Smooth muscle cell (in vitro differentiated cells): Measurements from ENCODE around the gene HEYL. TPM values are rescaled to one million over a fixed set of nuclear protein-coding genes. Genes with fewer than 3 reads are reported as not detected.
A peak's percentile ranks its signal among the peaks of the same experiment; 100 is the strongest.

Experiments
- DNase-seq: peaks from one replicate; lab custom pipeline; 2025; ENCODE audit not compliant: unreplicated experiment; lab: John Stamatoyannopoulos, UW
- H2AFZ ChIP-seq: fragments of 200-600 bp; sonication (generic); 2 replicates; pipeline ENCODE4 v1.6.0; 2016; ENCODE audit warnings: antibody characterized with exemption, low read depth, mild to moderate bottlenecking
- H3F3A ChIP-seq: fragments of 200-600 bp; sonication (generic); 2 replicates; pipeline ENCODE4 v1.6.0; 2017; ENCODE audit warnings: antibody characterized with exemption, low read depth
- H3K27ac ChIP-seq: fragments of 200-600 bp; sonication (generic); 2 replicates; pipeline ENCODE4 v1.5.1; 2016; ENCODE audit warnings: low read depth, mild to moderate bottlenecking
- H3K27me3 ChIP-seq: fragments of 200-600 bp; sonication (generic); 2 replicates; pipeline ENCODE4 v1.6.1; 2016; ENCODE audit warnings: low read depth, mild to moderate bottlenecking
- H3K36me3 ChIP-seq: fragments of 200-600 bp; sonication (generic); 2 replicates; pipeline ENCODE4 v1.5.1; 2016; ENCODE audit warnings: low read depth
- H3K4me1 ChIP-seq: fragments of 200-600 bp; sonication (generic); 2 replicates; pipeline ENCODE4 v1.5.1; 2016; ENCODE audit warnings: low read depth
- H3K4me2 ChIP-seq: fragments of 200-600 bp; sonication (generic); 2 replicates; pipeline ENCODE4 v1.6.0; 2016; ENCODE audit warnings: mild to moderate bottlenecking
- H3K4me3 ChIP-seq: fragments of 200-600 bp; sonication (generic); 2 replicates; pipeline ENCODE4 v1.5.1; 2016; ENCODE audit warnings: mild to moderate bottlenecking
- H3K79me2 ChIP-seq: fragments of 200-600 bp; sonication (generic); 2 replicates; pipeline ENCODE4 v1.6.0; 2016; ENCODE audit warnings: low read depth, mild to moderate bottlenecking
- H3K9ac ChIP-seq: fragments of 200-600 bp; sonication (generic); 2 replicates; pipeline ENCODE4 v1.6.0; 2016; ENCODE audit warnings: low read depth
- H3K9me3 ChIP-seq: fragments of 200-600 bp; sonication (generic); replicated peaks from 2 replicates; pipeline ENCODE4 v1.5.1; 2016; ENCODE audit warnings: low read depth
- H4K20me1 ChIP-seq: fragments of 200-600 bp; sonication (generic); 2 replicates; pipeline ENCODE4 v1.6.0; 2016; ENCODE audit warnings: low read depth
- WGBS: methylation state at CpG from one replicate; pipeline ENCODE4 v1.1.7; 2016; ENCODE audit warnings: low lambda C conversion rate; 5-methylcytosine and 5-hydroxymethylcytosine counted together
- polyA plus RNA-seq: library from polyadenylated mRNA; unstranded; fragments of >200 nt; fragmentation: Nextera tagmentation; extraction: Ambion mirVana; gene quantifications from 2 replicates; pipeline ENCODE4 v1.2.1, GENCODE V29; 2016
- total RNA-seq: library from RNA; depleted of rRNA; stranded (reverse); fragments of >200 nt; gene quantifications from 2 replicates; pipeline ENCODE4 v1.2.3, GENCODE V29; 2014
- TF ChIP-seq, protein P1 (sequence below): fragments of 200-600 bp; sonication (generic); IDR thresholded peaks from 2 replicates; pipeline ENCODE4 v1.5.1; 2017; ENCODE audit warnings: borderline replicate concordance, mild to moderate bottlenecking, antibody characterized with exemption; ENCODE audit not compliant: insufficient read depth, poor library complexity, severe bottlenecking

HEYL gene
- total and polyA plus RNA-seq, 2 experiments from 2014 or later, result 7.8 to 16.5 TPM

DNA sequence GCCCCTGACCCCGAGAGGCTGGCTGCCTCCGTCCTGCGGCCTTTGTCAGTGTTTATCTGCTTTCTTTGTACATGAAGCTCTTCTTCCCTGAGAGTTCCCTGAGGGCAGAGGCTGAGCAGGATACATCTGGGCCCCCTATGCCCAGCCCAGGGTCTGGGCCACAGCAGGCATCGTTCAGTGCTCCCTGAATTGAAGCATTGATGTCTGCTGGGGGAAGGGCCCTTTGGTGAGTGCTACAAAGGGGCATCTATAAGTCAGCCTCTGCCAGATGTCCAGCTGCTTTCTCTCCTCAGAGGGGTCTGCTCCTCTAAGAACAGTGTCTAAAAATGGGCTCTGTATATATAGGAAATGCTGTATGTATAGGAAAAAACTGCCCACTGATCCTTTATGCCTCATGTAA is 2.1 kb downstream of the HEYL start:
- Histone ChIP-seq H4K20me1 (no peaks in the 10 kb centered on the region), H3K4me2 (peak overlapping the region; percentile 73), H3K79me2 (peaks cover 23% of the 10 kb centered on the region), H3K4me1 (peaks cover 6% of the 10 kb centered on the region), H3K9me3 (no peaks in the 10 kb centered on the region), H3K27ac (no peak overlapping the region), H3K9ac (no peak overlapping the region), H2AFZ (no peak overlapping the region), H3F3A (no peaks in the 10 kb centered on the region), H3K27me3 (no peaks in the 10 kb centered on the region), H3K4me3 (no peak overlapping the region), H3K36me3 (no peaks in the 10 kb centered on the region)
- WGBS, result 77% methylated on average over 3 of the region's 4 CpGs
- TF ChIP-seq, protein P1, sequence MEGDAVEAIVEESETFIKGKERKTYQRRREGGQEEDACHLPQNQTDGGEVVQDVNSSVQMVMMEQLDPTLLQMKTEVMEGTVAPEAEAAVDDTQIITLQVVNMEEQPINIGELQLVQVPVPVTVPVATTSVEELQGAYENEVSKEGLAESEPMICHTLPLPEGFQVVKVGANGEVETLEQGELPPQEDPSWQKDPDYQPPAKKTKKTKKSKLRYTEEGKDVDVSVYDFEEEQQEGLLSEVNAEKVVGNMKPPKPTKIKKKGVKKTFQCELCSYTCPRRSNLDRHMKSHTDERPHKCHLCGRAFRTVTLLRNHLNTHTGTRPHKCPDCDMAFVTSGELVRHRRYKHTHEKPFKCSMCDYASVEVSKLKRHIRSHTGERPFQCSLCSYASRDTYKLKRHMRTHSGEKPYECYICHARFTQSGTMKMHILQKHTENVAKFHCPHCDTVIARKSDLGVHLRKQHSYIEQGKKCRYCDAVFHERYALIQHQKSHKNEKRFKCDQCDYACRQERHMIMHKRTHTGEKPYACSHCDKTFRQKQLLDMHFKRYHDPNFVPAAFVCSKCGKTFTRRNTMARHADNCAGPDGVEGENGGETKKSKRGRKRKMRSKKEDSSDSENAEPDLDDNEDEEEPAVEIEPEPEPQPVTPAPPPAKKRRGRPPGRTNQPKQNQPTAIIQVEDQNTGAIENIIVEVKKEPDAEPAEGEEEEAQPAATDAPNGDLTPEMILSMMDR, result no peak
- no peak for DNase-seq

GRCh38 chr1:39635871-39636210 is 3.6 kb downstream of the HEYL start:
- Histone ChIP-seq H3F3A (no peaks in the 10 kb centered on the region), H3K27ac (no peak overlapping the region), H4K20me1 (no peaks in the 10 kb centered on the region), H3K9me3 (no peaks in the 10 kb centered on the region), H3K79me2 (peaks cover 23% of the 10 kb centered on the region), H3K4me3 (no peak overlapping the region), H3K9ac (no peak overlapping the region), H3K27me3 (peaks cover under 1% of the 10 kb centered on the region), H3K4me2 (peak overlapping the region; percentile 5), H2AFZ (no peak overlapping the region), H3K4me1 (peaks cover 6% of the 10 kb centered on the region), H3K36me3 (no peaks in the 10 kb centered on the region)
- TF ChIP-seq, protein P1, result no peak
- DNase-seq, result no peak
- whole genome bisulfite sequencing, result 74% methylated on average over 2 of the region's 2 CpGs

- Histone ChIP-seq H3K4me1 (peaks cover 6% of the 10 kb centered on the region), H3K27me3 (peaks cover 4% of the 10 kb centered on the region), H3K36me3 (no peaks in the 10 kb centered on the region), H3K27ac (peak overlapping the region; percentile 9), H3K79me2 (peaks cover 23% of the 10 kb centered on the region), H3K9me3 (no peaks in the 10 kb centered on the region), H4K20me1 (no peaks in the 10 kb centered on the region), H3K9ac (no peak overlapping the region), H2AFZ (no peak overlapping the region), H3K4me2 (peak overlapping the region; percentile 5), H3F3A (no peaks in the 10 kb centered on the region), H3K4me3 (no peak overlapping the region)
- no peak for DNase-seq
- 64% methylated on average over 12 of the region's 12 CpGs for WGBS
- TF ChIP-seq, protein P1, result no peak
Measured at GRCh38 chr1:39635205-39635870, 4.1 kb downstream of the HEYL start.

- peak overlapping the region; percentile 38 for H3K4me3 ChIP-seq
- no peaks in the 10 kb centered on the region for H3K36me3 ChIP-seq
- no peak overlapping the region for H3K9ac ChIP-seq
- H4K20me1 ChIP-seq, result no peaks in the 10 kb centered on the region
- H3K4me2 ChIP-seq, result peak overlapping the region; percentile 84
- no peak overlapping the region for H2AFZ ChIP-seq
- H3K27ac ChIP-seq, result no peak overlapping the region
- peaks cover 17% of the 10 kb centered on the region for H3K79me2 ChIP-seq
- H3K4me1 ChIP-seq, result peaks cover 6% of the 10 kb centered on the region
- no peak for DNase-seq
- WGBS, result 80% methylated on average over 3 of the region's 3 CpGs
- H3F3A ChIP-seq, result no peaks in the 10 kb centered on the region
- TF ChIP-seq, protein P1, result no peak
- no peaks in the 10 kb centered on the region for H3K9me3 ChIP-seq
- H3K27me3 ChIP-seq, result peaks cover 4% of the 10 kb centered on the region
Measured at GRCh38 chr1:39633422-39633821, 6.0 kb downstream of the HEYL start.
